ENCODE measurements around the gene SLC44A1. TPM values are rescaled to one million over a fixed set of nuclear protein-coding genes. Genes with fewer than 3 reads are reported as not detected.

The SLC44A1 gene
- total RNA-seq, 1 donor, result 47.8 TPM

- TF ChIP-seq, protein P1, sequence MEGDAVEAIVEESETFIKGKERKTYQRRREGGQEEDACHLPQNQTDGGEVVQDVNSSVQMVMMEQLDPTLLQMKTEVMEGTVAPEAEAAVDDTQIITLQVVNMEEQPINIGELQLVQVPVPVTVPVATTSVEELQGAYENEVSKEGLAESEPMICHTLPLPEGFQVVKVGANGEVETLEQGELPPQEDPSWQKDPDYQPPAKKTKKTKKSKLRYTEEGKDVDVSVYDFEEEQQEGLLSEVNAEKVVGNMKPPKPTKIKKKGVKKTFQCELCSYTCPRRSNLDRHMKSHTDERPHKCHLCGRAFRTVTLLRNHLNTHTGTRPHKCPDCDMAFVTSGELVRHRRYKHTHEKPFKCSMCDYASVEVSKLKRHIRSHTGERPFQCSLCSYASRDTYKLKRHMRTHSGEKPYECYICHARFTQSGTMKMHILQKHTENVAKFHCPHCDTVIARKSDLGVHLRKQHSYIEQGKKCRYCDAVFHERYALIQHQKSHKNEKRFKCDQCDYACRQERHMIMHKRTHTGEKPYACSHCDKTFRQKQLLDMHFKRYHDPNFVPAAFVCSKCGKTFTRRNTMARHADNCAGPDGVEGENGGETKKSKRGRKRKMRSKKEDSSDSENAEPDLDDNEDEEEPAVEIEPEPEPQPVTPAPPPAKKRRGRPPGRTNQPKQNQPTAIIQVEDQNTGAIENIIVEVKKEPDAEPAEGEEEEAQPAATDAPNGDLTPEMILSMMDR (IDR thresholded peaks at IDR 0.05; ENCODE audit: extremely low read depth, low read depth, low read length), result no peak
- Histone ChIP-seq H3K4me2 (ENCODE audit: insufficient read depth, low read length) (no peak overlapping the region), H3K36me3 (ENCODE audit: insufficient read depth, low read length) (no peaks in the 10 kb centered on the region), H4K20me1 (ENCODE audit: insufficient read depth, low read length) (no peaks in the 10 kb centered on the region), H3K27me3 (ENCODE audit: insufficient read depth, low read length) (no peaks in the 10 kb centered on the region), H3K4me3 (ENCODE audit: insufficient read depth, low read length) (no peak overlapping the region), H2AFZ (ENCODE audit: low read length) (no peak overlapping the region), H3K4me1 (ENCODE audit: insufficient read depth, low read length) (peaks cover 4% of the 10 kb centered on the region), H3K9me3 (ENCODE audit: low read depth, low read length) (no peaks in the 10 kb centered on the region), H3K27ac (ENCODE audit: low read depth, low read length) (no peak overlapping the region), H3K79me2 (ENCODE audit: insufficient read depth, low read length) (no peaks in the 10 kb centered on the region)
- DNase-seq (ENCODE audit: insufficient read length, low spot score, missing footprints), result no peak
These were observed 159.2 kb downstream of the SLC44A1 start for GRCh38 chr9:105403552-105404248.

DNA sequence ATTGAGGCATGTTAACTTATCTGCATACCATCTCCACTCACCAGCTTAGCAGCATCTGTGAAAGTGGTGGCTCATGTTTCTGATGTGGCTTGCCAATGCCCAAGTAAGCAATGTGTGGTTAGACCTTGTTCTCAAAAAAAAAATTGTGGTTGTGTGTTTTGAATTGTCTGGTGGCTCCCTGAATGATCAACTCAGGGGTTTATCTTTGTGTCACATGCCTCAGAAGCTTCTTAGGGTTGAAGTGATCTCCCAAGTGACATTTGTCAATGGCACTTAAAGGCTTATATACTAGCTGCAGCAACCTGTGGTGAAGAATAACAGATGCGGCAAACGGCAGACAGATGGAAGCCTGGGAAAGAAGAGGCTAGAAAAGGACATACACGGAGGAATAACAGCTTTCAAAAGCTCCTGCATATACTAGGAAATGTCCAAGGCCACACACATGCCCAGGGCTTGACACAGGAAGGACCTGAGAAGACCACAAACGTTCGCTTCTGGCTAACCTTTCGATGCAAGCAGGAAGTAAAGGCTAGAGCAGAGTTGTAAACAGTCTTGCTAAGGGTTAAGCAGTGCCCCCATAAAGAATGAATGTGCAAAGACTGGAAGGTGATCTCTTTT, 161.2 kb downstream of the SLC44A1 start:
- TF ChIP-seq, protein P1 (IDR thresholded peaks at IDR 0.05; ENCODE audit: extremely low read depth, low read depth, low read length), result no peak
- Histone ChIP-seq H3K9me3 (ENCODE audit: low read depth, low read length) (no peaks in the 10 kb centered on the region), H3K4me3 (ENCODE audit: insufficient read depth, low read length) (no peak overlapping the region), H4K20me1 (ENCODE audit: insufficient read depth, low read length) (no peaks in the 10 kb centered on the region), H3K27ac (ENCODE audit: low read depth, low read length) (no peak overlapping the region), H3K27me3 (ENCODE audit: insufficient read depth, low read length) (no peaks in the 10 kb centered on the region), H3K79me2 (ENCODE audit: insufficient read depth, low read length) (no peaks in the 10 kb centered on the region), H3K4me2 (ENCODE audit: insufficient read depth, low read length) (no peak overlapping the region), H3K4me1 (ENCODE audit: insufficient read depth, low read length) (peaks cover 4% of the 10 kb centered on the region), H3K36me3 (ENCODE audit: insufficient read depth, low read length) (no peaks in the 10 kb centered on the region), H2AFZ (ENCODE audit: low read length) (peak overlapping the region; percentile 38)
- DNase-seq (ENCODE audit: insufficient read length, low spot score, missing footprints), result no peak

- Histone ChIP-seq H3K4me1 (ENCODE audit: insufficient read depth, low read length) (peaks cover 4% of the 10 kb centered on the region), H3K9me3 (ENCODE audit: low read depth, low read length) (no peaks in the 10 kb centered on the region), H2AFZ (ENCODE audit: low read length) (no peak overlapping the region), H4K20me1 (ENCODE audit: insufficient read depth, low read length) (no peaks in the 10 kb centered on the region), H3K79me2 (ENCODE audit: insufficient read depth, low read length) (no peaks in the 10 kb centered on the region), H3K27me3 (ENCODE audit: insufficient read depth, low read length) (no peaks in the 10 kb centered on the region), H3K36me3 (ENCODE audit: insufficient read depth, low read length) (no peaks in the 10 kb centered on the region), H3K27ac (ENCODE audit: low read depth, low read length) (no peak overlapping the region), H3K4me2 (ENCODE audit: insufficient read depth, low read length) (no peak overlapping the region), H3K4me3 (ENCODE audit: insufficient read depth, low read length) (no peak overlapping the region)
- TF ChIP-seq, protein P1 (IDR thresholded peaks at IDR 0.05; ENCODE audit: extremely low read depth, low read depth, low read length), result no peak
- no peak for DNase-seq (ENCODE audit: insufficient read length, low spot score, missing footprints)
These were observed 161.9 kb downstream of the SLC44A1 start for GRCh38 chr9:105406369-105406768.

- Histone ChIP-seq H3K9me3 (ENCODE audit: low read depth, low read length) (no peaks in the 10 kb centered on the region), H3K27ac (ENCODE audit: low read depth, low read length) (no peak overlapping the region), H3K4me2 (ENCODE audit: insufficient read depth, low read length) (peak overlapping the region; percentile 48), H3K4me3 (ENCODE audit: insufficient read depth, low read length) (peak overlapping the region; percentile 20), H3K36me3 (ENCODE audit: insufficient read depth, low read length) (no peaks in the 10 kb centered on the region), H3K79me2 (ENCODE audit: insufficient read depth, low read length) (no peaks in the 10 kb centered on the region), H4K20me1 (ENCODE audit: insufficient read depth, low read length) (no peaks in the 10 kb centered on the region), H3K4me1 (ENCODE audit: insufficient read depth, low read length) (peaks cover 9% of the 10 kb centered on the region), H3K27me3 (ENCODE audit: insufficient read depth, low read length) (no peaks in the 10 kb centered on the region), H2AFZ (ENCODE audit: low read length) (peak overlapping the region; percentile 50)
- TF ChIP-seq, protein P1 (IDR thresholded peaks at IDR 0.05; ENCODE audit: extremely low read depth, low read depth, low read length), result peak; percentile 56
- DNase-seq (ENCODE audit: insufficient read length, low spot score, missing footprints), result no peak
These were observed 169.1 kb downstream of the SLC44A1 start for GRCh38 chr9:105413525-105413924.
